GM21786 (cell line): Measurements from ENCODE around the gene RNF181.
A peak's percentile ranks its signal among the peaks of the same experiment; 100 is the strongest.
"Not testable (repeated sequence)": the region's sequence is repeated elsewhere in the genome, so short reads cannot be mapped to it uniquely, and the experiment has no call there.

ENCODE experiments used
- ATAC-seq: cut with Tn5 transposase; IDR thresholded peaks from one replicate; pipeline ENCODE4 v1.9.1; 2021; ENCODE audit not compliant: unreplicated experiment

The RNF181 gene

DNA sequence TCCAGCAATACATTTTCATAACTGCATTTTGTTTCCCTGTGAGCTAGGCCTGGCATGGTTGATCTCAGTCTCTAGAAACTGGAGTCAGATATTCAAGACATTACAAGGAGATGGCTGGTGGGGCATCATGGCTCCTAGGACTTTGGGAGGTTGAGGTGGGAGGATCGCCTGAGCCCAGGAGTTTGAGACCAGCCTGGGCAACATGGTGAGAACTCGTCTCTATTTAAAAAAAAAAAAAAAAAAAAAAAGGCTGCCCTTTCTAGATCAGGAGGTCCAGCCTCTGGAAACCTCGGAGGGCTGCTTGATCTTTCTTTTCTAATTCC is 18.5 kb upstream of the RNF181 start:
- no peak for ATAC-seq

DNA sequence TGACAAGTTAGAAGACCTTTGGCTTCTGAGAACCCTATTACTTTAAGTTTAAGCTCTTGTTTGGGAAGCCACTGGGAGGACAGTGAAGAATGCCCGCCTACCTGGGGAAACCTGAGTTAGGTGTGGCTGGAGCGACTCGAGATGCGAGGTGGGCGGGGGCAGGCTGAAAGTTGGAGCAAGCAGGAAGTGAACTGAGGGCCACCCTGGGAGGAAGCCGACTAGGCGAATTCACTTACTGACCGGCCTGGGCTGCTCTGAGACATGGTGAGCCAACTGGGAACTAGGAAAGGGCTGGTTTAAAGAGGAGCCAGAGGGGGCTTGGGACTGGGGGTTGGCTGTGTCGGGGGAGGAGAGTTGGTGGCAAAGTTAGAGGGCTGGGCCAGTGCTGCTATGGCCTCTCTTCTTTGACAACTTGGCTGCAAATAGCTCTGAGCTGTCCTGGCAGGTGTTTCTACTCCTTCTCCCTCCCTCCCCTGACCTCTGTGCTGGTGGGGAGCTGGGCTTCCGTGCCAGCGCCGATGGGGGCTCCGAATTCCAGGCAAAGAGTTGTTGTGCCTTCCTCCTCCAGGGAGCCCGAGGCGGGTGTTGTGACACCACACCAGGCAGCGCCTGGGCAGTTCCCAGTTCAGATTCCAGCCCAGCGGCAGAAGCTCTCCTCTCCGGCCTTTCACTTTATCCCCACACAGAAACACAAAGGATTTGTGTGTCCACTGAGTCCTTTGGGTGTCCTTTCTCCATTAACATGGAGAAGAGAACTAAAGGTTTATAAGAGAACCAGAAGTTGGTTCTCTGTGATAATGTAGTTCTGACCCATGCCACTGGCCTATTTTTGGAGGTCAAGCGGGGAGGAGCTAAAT is 17.9 kb upstream of the RNF181 start, which contains the start of gene VAMP8:
Gene VAMP8 (plus strand): TSS at position 201 of the 857 bp plus-strand sequence. CDS start 61 bp downstream, at position 262.
- ATAC-seq: peak; percentile 75

DNA sequence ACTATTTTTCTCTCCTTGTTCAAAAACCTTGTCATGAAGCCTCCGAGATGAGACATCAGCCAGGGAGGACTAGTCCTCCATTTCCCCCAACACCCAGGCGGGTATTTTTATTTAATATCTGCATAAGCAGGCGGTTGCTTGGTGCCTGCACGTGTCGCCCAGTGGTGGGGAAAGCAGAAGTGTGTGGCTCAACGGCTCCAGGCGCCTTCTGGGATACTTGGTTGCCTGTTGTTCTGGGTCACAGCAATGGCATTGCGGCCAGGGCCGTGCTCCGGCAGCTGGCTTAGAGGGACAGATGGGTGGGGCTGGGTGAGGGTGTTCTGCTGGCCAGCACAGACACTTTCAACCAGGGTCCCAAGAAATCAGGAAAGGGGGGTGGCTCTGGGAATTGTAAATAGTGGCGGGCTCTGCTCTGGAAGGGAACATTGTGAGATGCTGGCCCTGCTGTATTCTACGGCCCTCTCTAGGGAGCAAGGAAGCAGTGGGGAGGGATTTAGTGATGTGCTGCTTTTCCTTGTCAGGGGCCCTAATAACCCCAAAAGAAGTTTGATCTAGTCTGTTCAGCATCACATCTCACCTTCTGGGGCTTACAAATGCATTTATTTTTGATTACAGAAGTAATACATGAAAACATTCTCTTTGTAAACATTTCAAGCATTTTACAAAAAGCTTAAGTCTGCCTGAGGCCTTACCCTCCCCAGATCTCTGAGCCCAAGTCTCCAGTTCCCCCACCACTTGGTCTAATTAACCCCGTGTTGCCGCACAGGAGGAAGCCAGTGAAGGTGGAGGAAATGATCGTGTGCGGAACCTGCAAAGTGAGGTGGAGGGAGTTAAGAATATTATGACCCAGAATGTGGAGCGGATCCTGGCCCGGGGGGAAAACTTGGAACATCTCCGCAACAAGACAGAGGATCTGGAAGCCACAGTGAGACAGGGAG is 17.0 kb upstream of the RNF181 start:
- peak; percentile 50 for ATAC-seq

DNA sequence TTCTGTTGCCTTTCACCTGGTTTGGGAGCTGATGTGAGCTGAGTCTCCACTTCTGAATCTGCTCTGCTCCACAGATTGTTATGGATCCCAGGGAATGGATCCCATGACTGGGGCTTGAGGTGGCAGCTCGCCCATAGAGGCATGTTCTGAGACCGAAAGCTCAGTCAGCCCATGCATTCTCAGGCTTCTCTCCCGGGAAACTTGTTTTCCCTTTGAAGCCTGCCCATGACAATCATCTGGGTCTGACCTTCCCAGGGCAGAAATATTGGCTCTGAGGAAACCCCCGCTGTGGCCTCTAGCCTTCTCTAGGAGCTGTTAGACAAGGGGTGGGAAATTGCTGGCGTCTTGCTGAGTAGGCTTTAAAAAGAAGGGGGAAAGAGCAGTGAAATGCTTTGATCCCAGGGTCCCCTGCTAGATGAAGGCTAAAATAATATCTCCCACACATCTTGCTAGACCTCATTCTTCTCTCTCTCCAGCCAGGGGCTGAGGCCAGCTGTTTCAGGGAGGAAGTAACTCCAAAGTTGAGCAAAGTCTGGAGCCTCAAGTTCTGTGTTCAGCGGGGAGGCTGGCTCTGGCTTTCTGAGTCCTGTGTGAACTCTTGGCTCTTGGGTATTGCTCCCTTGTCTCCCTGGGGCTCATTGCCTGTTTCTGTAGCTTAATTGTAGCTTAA is 16.1 kb upstream of the RNF181 start:
- ATAC-seq: no peak

DNA sequence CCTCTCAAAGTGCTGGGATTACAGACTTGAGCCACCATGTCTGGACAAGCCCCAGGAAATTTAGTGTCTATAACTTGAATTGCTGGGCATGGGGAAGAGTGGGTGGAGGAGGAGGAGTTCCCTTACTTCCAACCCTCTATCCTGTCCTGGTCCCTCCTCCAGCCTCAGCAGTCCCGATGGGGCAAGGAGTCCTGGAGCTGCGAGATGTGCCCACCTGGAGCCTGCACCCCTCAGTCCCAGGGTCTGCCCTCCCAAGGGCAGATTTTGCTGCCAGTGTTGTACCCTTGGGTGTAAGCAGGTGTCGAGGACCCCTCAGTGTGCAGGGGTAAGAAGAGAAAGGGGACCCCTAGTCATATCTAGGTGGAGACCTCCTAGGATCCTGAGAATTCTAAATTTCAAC is 15.3 kb upstream of the RNF181 start:
- ATAC-seq: no peak

DNA sequence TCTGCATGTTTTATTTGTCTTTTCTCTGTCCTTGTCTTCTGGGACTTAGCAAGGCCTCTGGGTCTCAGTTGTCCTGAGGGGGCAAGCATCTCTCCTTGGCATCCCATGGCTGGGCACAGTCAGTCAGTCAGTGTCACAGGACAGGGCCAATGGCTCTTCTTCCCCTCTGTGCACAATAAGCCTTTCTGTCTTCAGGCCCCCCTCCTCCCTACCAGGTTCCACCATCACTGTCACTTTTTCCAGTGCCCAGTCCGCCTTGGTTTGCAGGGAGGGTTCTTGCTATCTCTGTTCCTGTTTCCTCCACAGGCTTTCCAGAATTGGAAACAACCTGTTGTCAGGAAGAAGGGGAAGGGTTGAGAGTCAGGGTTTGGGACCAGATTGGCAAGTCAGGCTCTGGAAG is 13.1 kb upstream of the RNF181 start:
- no peak for ATAC-seq

GRCh38 chr2:85583667-85584353 is 11.7 kb upstream of the RNF181 start:
- ATAC-seq: peak; percentile 51

DNA sequence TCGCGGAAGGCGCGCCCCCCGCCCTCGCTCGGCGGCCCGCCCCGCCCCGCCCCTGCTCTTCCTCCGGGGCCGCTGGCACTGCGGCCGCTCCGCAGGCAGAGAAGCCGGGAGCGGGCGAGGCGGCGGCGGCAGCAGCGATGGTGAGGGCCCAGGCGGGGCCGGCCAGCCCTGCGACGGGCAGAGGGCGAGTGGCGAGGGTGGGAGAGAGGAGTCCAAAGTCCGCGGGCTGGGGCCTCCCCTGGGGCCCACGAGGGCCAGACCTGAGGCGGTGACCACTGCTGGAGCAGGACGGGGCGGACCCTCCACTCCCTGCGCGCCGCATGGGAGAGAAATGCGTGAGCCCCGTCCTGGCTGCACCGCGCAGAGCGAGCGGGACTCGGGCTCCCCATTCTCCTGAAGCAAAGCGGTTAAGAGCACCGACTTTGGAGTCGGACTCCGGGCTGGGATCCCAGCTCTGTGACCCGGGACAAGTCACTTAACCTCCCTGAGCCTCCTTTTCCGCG is 11.1 kb upstream of the RNF181 start, which contains the start of gene VAMP5:
Gene VAMP5 (plus strand): TSS at position 78 of the 503 bp plus-strand sequence. CDS start 60 bp downstream, at position 138.
- peak; percentile 24 for ATAC-seq

GRCh38 chr2:85584857-85585780 is 10.4 kb upstream of the RNF181 start:
- peak; percentile 54 for ATAC-seq

GRCh38 chr2:85585781-85586105 is 9.8 kb upstream of the RNF181 start:
- ATAC-seq: no peak

DNA sequence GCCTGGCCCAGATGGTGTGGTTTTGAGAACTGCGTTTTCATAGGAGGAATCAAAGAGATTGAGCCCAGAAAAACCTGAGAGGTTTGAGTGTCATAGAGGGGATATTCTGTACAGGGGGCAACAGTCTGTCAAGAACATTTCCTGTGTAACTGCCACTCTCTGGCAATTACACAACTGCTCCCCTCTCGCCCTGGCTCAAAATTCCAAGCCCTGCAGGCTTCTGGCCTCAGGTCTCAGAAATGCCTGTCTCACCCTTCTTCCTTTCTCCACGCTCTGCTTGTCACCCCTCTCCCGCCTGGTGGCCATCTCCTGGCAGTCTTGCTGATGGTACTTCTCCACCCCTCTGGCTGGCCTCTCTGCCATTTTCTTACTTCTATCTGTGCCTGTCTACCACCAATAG is 7.3 kb upstream of the RNF181 start:
- ATAC-seq: no peak

- no peak for ATAC-seq
These were observed 6.9 kb upstream of the RNF181 start for GRCh38 chr2:85588645-85589044.

DNA sequence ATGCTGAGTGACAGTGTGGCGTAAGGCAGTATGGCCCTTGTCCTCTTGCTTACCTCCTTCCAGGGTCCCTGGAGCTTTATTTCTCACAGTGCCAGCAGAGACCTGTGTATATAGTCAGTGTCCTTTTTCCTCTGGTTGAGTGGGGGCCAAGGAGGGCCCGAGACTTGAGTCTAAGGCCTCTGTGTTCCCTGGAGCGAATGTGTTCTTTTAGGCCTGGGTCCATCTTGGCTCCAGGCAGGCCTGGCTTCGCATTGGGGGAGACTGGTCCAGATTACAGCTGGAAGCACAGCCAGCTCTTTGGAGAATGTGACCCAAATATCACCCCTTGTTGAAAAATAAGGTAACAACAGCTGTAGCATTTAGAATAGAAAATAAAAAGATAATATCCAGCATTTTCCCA is 6.4 kb upstream of the RNF181 start:
- no peak for ATAC-seq

- no peak for ATAC-seq
These were observed 5.4 kb upstream of the RNF181 start for GRCh38 chr2:85589982-85590791.

GRCh38 chr2:85590950-85591349 is 4.6 kb upstream of the RNF181 start:
- ATAC-seq: no peak

- no peak for ATAC-seq
These were observed 4.0 kb upstream of the RNF181 start for GRCh38 chr2:85591563-85591962.

DNA sequence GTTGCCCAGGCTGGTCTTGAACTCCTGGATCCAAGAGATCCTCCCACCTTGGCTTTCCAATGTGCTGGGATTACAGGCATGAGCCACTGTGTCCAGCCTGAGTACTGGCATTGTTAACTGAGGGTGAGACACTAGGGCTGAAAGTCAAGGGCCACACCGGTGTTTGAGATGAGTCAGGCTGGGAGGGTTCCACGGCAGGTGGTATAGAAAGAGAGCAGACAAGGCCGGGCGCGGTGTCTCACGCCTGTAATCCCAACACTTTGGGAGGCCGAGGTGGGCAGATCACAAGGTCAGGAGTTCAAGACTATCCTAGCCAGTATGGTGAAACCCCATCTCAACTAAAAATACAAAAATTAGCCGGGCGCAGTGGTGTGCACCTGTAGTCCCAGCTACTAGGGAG is 3.2 kb upstream of the RNF181 start:
- ATAC-seq: not testable (repeated sequence)

DNA sequence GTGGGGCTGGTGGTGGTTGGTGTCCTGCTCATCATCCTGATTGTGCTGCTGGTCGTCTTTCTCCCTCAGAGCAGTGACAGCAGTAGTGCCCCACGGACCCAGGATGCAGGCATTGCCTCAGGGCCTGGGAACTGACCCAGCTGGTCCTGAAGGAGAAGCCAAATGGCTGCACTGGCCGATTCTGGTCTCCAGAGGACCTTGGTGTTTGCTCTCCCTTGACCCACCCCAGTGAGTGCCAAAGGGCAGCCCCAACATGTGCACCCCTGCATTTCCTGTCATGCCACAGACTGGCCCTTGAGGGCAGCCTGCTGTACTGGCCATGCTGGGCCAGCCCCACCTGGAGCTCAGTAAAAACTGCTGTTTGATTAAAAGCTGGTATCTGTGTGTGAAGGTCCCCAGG is 2.5 kb upstream of the RNF181 start:
- ATAC-seq: no peak
